PFSK-1 (cell line): ENCODE data around the gene NT5DC2.

Experiments used
- POLR2AphosphoS5 ChIP-seq: IDR thresholded peaks from 2 replicates; pipeline ENCODE4 v1.6.1; 2012; ENCODE audit warnings: low read depth, mild to moderate bottlenecking, control low read depth, low read length, moderate library complexity
- SIN3A ChIP-seq: IDR thresholded peaks from 2 replicates; pipeline ENCODE4 v1.6.1; 2012; ENCODE audit warnings: mild to moderate bottlenecking, low read length, moderate library complexity, borderline replicate concordance; ENCODE audit not compliant: insufficient read depth

DNA sequence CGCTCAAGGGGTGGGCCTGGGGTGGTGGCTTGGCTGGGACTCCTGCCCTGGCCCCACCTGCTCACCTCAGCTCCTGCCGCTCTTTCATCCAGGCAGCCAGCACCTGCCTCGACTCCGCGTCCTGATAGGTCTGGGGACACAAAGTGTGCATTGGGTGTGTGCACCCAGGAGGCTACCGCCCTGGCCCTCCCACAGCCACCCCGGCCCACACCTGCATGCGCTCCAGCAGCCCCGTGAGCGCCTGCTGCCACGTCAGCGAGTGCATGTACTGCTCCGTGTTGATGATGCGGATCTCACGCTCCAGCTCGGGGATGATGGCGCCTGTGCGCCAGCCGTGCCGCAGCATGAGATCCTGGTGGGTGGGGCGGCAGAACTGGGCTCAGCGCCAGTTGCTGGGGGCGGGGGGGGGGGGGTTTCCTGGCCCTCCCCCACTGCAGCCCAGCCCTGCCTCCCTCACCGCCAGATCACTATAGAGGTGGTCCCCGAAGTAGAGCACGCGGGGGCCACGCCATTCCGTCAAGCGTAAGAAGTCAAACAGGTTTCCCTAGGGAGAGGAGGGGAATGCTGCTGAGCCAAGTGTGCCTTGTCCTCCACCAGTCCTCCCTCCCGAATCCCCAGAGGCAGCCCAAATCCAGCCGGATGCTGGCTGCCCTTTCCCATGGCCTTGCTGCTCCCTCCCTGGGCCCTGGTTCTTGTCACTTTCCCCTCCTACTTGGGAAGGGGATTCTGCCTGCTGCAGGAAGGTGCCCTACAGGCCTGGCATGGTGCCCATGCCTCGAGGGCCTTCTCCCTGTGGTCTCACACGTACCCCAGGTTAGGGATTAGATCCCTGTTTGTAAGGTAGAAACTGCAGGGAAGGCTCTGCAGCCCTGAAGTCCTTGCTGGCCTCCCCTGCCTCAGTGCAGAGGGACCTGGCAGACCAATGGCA is 8.6 kb downstream of the NT5DC2 start:
- TF ChIP-seq POLR2AphosphoS5 = no peak
- TF ChIP-seq SIN3A = no peak
